Hepatic stellate cell (primary cell): Measurements from ENCODE around the gene AQP12B.

Source experiments
- DNase-seq: peaks from one replicate; pipeline ENCODE4 v3.0.0; 2011; ENCODE audit warnings: low spot score

Gene AQP12B

GRCh38 chr2:240717681-240718581 is 35.2 kb upstream of the AQP12B start:
- no peak for DNase-seq

GRCh38 chr2:240717181-240717641 is 34.5 kb upstream of the AQP12B start:
- DNase-seq, result no peak

GRCh38 chr2:240716130-240716798 is 33.6 kb upstream of the AQP12B start:
- no peak for DNase-seq

- DNase-seq, result no peak
These were observed 32.4 kb upstream of the AQP12B start for GRCh38 chr2:240714747-240715725.

- no peak for DNase-seq
These were observed 31.5 kb upstream of the AQP12B start for GRCh38 chr2:240713928-240714746.

GRCh38 chr2:240713071-240713927 is 30.6 kb upstream of the AQP12B start:
- DNase-seq, result no peak

- no peak for DNase-seq
These were observed 29.4 kb upstream of the AQP12B start for GRCh38 chr2:240712121-240712520.

- no peak for DNase-seq
These were observed 29.0 kb upstream of the AQP12B start for GRCh38 chr2:240711701-240712100.

- no peak for DNase-seq
These were observed 28.6 kb upstream of the AQP12B start for GRCh38 chr2:240711296-240711695.

- no peak for DNase-seq
These were observed 25.8 kb upstream of the AQP12B start for GRCh38 chr2:240708457-240708856.

GRCh38 chr2:240707821-240708220 is 25.1 kb upstream of the AQP12B start:
- no peak for DNase-seq

GRCh38 chr2:240707043-240707756 is 24.5 kb upstream of the AQP12B start:
- DNase-seq, result no peak

- no peak for DNase-seq
These were observed 22.6 kb upstream of the AQP12B start for GRCh38 chr2:240705204-240705791.

- DNase-seq, result no peak
These were observed 22.0 kb upstream of the AQP12B start for GRCh38 chr2:240704651-240705050.

- no peak for DNase-seq
These were observed 21.0 kb upstream of the AQP12B start for GRCh38 chr2:240703417-240704341.

- DNase-seq, result no peak
These were observed 19.9 kb upstream of the AQP12B start for GRCh38 chr2:240702640-240703011.

- no peak for DNase-seq
These were observed 19.3 kb upstream of the AQP12B start for GRCh38 chr2:240701736-240702639.
